Stimulated activated CD4-positive, alpha-beta T cell treated with anti-CD3 and anti-CD28 coated beads, Interleukin-2, amount 100 ng/mL, for 4 hours (primary cell): ENCODE results near the gene BLOC1S1.

Source experiments
- DNase-seq: peaks from one replicate; pipeline ENCODE4 v3.0.0-alpha.2; 2020; ENCODE audit warnings: low read depth

BLOC1S1 gene

GRCh38 chr12:55728186-55728938, 12.5 kb downstream of the BLOC1S1 start:
- no peak for DNase-seq

GRCh38 chr12:55728939-55729818, 13.3 kb downstream of the BLOC1S1 start, which contains the start of gene CD63:
TSS of gene CD63 (minus strand) at chr12:55729009. CDS start at chr12:55728341, 668 bp downstream.
- peak; percentile 66 for DNase-seq

GRCh38 chr12:55729819-55730818, 14.3 kb downstream of the BLOC1S1 start:
- no peak for DNase-seq

GRCh38 chr12:55732288-55732687, 16.4 kb downstream of the BLOC1S1 start:
- DNase-seq: no peak

GRCh38 chr12:55733021-55733555, 17.2 kb downstream of the BLOC1S1 start:
- DNase-seq: no peak

- DNase-seq: no peak
Observed at GRCh38 chr12:55733858-55734257, 18.0 kb downstream of the BLOC1S1 start.

- DNase-seq: no peak
Observed at GRCh38 chr12:55734595-55734994, 18.7 kb downstream of the BLOC1S1 start.

- no peak for DNase-seq
Observed at GRCh38 chr12:55736076-55736475, 20.2 kb downstream of the BLOC1S1 start.

- peak; percentile 23 for DNase-seq
Observed at GRCh38 chr12:55736780-55737580, 21.1 kb downstream of the BLOC1S1 start.

GRCh38 chr12:55737581-55738122, 21.8 kb downstream of the BLOC1S1 start:
- no peak for DNase-seq

- peak; percentile 67 for DNase-seq
Observed at GRCh38 chr12:55738123-55739024, 22.5 kb downstream of the BLOC1S1 start.

GRCh38 chr12:55739025-55739378, 23.2 kb downstream of the BLOC1S1 start:
- no peak for DNase-seq

GRCh38 chr12:55741931-55742680, 26.3 kb downstream of the BLOC1S1 start:
- DNase-seq: no peak

- DNase-seq: peak; percentile 62
Observed at GRCh38 chr12:55742719-55743405, 27.0 kb downstream of the BLOC1S1 start, which contains the start of gene GDF11. TSS of gene GDF11 (plus strand) at chr12:55743122. CDS start at chr12:55743317, 195 bp downstream.

GRCh38 chr12:55743406-55744339, 27.8 kb downstream of the BLOC1S1 start:
- no peak for DNase-seq

- DNase-seq: no peak
Observed at GRCh38 chr12:55744340-55745030, 28.6 kb downstream of the BLOC1S1 start.
